CD4-positive, alpha-beta T cell (primary cell): Measurements from ENCODE around the gene MRPS15. TPM values are rescaled to one million over a fixed set of nuclear protein-coding genes. Genes with fewer than 3 reads are reported as not detected.
"Not testable (repeated sequence)": the region's sequence is repeated elsewhere in the genome, so short reads cannot be mapped to it uniquely, and the experiment has no call there.

Source experiments
- ATAC-seq: fragments of 200-7000 bp; cut with Tn5 transposase; one replicate; pipeline ENCODE4 v1.10.0; 2022; ENCODE audit warnings: mild to moderate bottlenecking; ENCODE audit not compliant: poor library complexity
- CTCF ChIA-PET: fragments of 350-600 bp; sonication (Branson Sonifier 250); formaldehyde crosslinking; loops from one replicate; lab custom pipeline; 2021; ENCODE audit warnings: antibody characterized with exemption, inconsistent platforms; lab: Charles Lee
- POLR2A ChIA-PET: fragments of 350-600 bp; sonication (Branson Sonifier 250); formaldehyde crosslinking; loops from one replicate; lab custom pipeline; 2021; ENCODE audit warnings: antibody characterized with exemption, inconsistent platforms; lab: Charles Lee
- DNase-seq, 14 experiments: peaks; one replicate each; pipeline ENCODE4 v3.0.0-alpha.2; 2013 to 2020; ENCODE audit warnings: mixed read lengths in 2 of 14
- H3K27ac ChIP-seq, 2 donors: one replicate each; pipeline versions ENCODE4 v1.5.1 to v1.7.0; 2013; ENCODE audit warnings: low read length in 2 of 2, low read depth in 1 of 2, mild to moderate bottlenecking in 1 of 2
- H3K27me3 ChIP-seq, 2 experiments: 1 replicate in 1 of 2; 2 replicates in 1 of 2; pipeline versions ENCODE4 v1.6.1 to v1.7.0; 2013; ENCODE audit warnings: low read length in 2 of 2, control low read depth in 1 of 2, mild to moderate bottlenecking in 1 of 2, moderate library complexity in 1 of 2; ENCODE audit not compliant: insufficient read depth in 2 of 2, control insufficient read depth in 1 of 2
- H3K36me3 ChIP-seq: one replicate; pipeline ENCODE4 v1.6.1; 2013; ENCODE audit warnings: low read length, control low read depth; ENCODE audit not compliant: insufficient read depth
- H3K4me1 ChIP-seq: one replicate; pipeline ENCODE4 v1.6.1; 2013; ENCODE audit warnings: low read length, control low read depth; ENCODE audit not compliant: insufficient read depth
- H3K4me3 ChIP-seq: one replicate; pipeline ENCODE4 v1.5.1; 2013; ENCODE audit warnings: mild to moderate bottlenecking, low read length, moderate library complexity
- H3K9me3 ChIP-seq, 2 experiments: 1 replicate in 1 of 2; 2 replicates in 1 of 2; pipeline versions ENCODE4 v1.6.1 to v1.7.0; 2013; ENCODE audit warnings: low read length in 2 of 2, mild to moderate bottlenecking in 2 of 2, control low read depth in 1 of 2, moderate library complexity in 1 of 2; ENCODE audit not compliant: control insufficient read depth in 1 of 2, insufficient read depth in 1 of 2
- H3K27ac Mint-ChIP-seq: one replicate; pipeline ENCODE4 v1.8.0; 2020; ENCODE audit warnings: mixed read lengths
- H3K27me3 Mint-ChIP-seq: one replicate; pipeline ENCODE4 v1.8.0; 2021; ENCODE audit warnings: mixed read lengths
- H3K36me3 Mint-ChIP-seq: one replicate; pipeline ENCODE4 v1.8.0; 2021; ENCODE audit warnings: low read depth, mixed read lengths
- H3K4me1 Mint-ChIP-seq: one replicate; pipeline ENCODE4 v1.8.0; 2021; ENCODE audit warnings: low read depth, mixed read lengths
- H3K4me3 Mint-ChIP-seq: one replicate; pipeline ENCODE4 v1.8.0; 2020; ENCODE audit warnings: mild to moderate bottlenecking, mixed read lengths
- H3K9me3 Mint-ChIP-seq: one replicate; pipeline ENCODE4 v1.8.0; 2020; ENCODE audit warnings: mixed read lengths
- intact Hi-C, 2 experiments: fragments of 100-400 bp; cut with DNase I in 1 of 2; cut with micrococcal nuclease in 1 of 2; formaldehyde crosslinking; loops; one replicate each; pipeline versions ENCODE4 v1.15.1 to v1.9.0; 2023 to 2025; cut with DNase I, micrococcal nuclease
- total RNA-seq, 174 experiments: library from RNA in 2 of 174; stranded (reverse) in 2 of 174; gene quantifications; one replicate each; pipeline ENCODE4 v1.2.3 and lab custom pipeline; 2021 to 2026
- TF ChIP-seq, protein P1 (sequence below): fragments of 200-600 bp; IDR thresholded peaks from one replicate; pipeline ENCODE4 v1.8.0; 2022; ENCODE audit warnings: antibody characterized with exemption, mild to moderate bottlenecking

Gene MRPS15
- total RNA-seq, 2 experiments from 2014 or later = 35.4 to 36.4 TPM

DNA sequence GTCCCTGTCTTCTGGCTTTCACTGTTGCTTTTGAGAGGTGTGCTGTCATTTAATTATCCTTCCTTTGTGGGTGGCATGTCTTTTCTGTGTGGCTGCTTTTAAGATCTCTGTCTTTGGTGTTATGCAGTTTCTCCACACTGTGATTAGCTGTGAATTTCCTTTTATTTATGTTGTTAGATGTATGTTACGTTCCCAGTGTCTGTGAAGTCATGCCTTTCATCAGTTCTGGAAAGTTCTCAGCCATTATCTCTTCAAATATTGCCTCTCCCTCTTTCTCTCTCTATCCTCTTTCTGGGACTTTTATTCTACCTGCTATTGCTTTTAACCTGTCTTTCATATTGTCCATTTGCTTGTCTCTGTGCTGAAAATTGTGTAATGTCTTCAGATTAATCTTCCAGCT lies 39.5 kb upstream of the MRPS15 start:
- no peaks in the 10 kb centered on the region for H3K4me1 Mint-ChIP-seq
- Histone ChIP-seq H3K9me3 (no peaks in the 10 kb centered on the region), H3K4me1 (no peaks in the 10 kb centered on the region), H3K27ac (no peak overlapping the region), H3K36me3 (no peaks in the 10 kb centered on the region), H3K27me3 (peaks cover 0 to 7% of the 10 kb centered on the region in 2 experiments), H3K4me3 (no peak overlapping the region)
- peaks cover 26% of the 10 kb centered on the region for H3K27me3 Mint-ChIP-seq
- H3K4me3 Mint-ChIP-seq = no peak overlapping the region
- no peak overlapping the region for H3K27ac Mint-ChIP-seq
- H3K9me3 Mint-ChIP-seq = no peaks in the 10 kb centered on the region
- ATAC-seq (no peak), DNase-seq (no peak)
- POLR2A ChIA-PET = no interaction called here
- CTCF ChIA-PET = no interaction called here
- TF ChIP-seq, protein P1, sequence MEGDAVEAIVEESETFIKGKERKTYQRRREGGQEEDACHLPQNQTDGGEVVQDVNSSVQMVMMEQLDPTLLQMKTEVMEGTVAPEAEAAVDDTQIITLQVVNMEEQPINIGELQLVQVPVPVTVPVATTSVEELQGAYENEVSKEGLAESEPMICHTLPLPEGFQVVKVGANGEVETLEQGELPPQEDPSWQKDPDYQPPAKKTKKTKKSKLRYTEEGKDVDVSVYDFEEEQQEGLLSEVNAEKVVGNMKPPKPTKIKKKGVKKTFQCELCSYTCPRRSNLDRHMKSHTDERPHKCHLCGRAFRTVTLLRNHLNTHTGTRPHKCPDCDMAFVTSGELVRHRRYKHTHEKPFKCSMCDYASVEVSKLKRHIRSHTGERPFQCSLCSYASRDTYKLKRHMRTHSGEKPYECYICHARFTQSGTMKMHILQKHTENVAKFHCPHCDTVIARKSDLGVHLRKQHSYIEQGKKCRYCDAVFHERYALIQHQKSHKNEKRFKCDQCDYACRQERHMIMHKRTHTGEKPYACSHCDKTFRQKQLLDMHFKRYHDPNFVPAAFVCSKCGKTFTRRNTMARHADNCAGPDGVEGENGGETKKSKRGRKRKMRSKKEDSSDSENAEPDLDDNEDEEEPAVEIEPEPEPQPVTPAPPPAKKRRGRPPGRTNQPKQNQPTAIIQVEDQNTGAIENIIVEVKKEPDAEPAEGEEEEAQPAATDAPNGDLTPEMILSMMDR = no peak
- intact Hi-C loops = no loop called here
- no peaks in the 10 kb centered on the region for H3K36me3 Mint-ChIP-seq

DNA sequence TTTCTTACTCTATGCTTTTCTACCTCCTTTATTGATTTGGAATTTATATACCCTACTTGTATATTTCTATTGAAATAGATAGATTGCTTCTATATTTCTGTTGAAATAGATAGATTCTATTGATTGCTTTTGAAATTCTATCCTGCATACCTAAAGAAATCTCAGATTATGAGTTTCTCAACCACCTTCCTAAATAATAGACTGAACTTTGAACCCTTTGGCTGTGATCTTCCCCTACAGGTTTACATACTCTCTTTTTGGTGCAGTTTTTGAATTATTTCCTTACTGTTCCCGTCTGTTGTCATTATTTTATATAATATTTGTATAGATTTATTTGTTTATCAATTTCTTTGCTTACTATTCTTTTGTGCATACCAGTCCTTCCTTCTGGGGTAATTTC lies 39.0 kb upstream of the MRPS15 start:
- ChIA-PET POLR2A (no interaction called here), CTCF (no interaction called here)
- no peaks in the 10 kb centered on the region for H3K4me1 ChIP-seq
- H3K4me3 ChIP-seq = no peak overlapping the region
- peaks cover 26% of the 10 kb centered on the region for H3K27me3 Mint-ChIP-seq
- H3K36me3 ChIP-seq = no peaks in the 10 kb centered on the region
- no peaks in the 10 kb centered on the region for H3K36me3 Mint-ChIP-seq
- no peak overlapping the region for H3K27ac Mint-ChIP-seq
- H3K4me3 Mint-ChIP-seq = no peak overlapping the region
- no peaks in the 10 kb centered on the region for H3K9me3 ChIP-seq
- DNase-seq = no peak
- no peaks in the 10 kb centered on the region for H3K9me3 Mint-ChIP-seq
- peaks cover 0 to 7% of the 10 kb centered on the region in 2 experiments for H3K27me3 ChIP-seq
- no peak overlapping the region for H3K27ac ChIP-seq
- ATAC-seq = no peak
- no peaks in the 10 kb centered on the region for H3K4me1 Mint-ChIP-seq
- TF ChIP-seq, protein P1 = no peak
- intact Hi-C loops = no loop called here

DNA sequence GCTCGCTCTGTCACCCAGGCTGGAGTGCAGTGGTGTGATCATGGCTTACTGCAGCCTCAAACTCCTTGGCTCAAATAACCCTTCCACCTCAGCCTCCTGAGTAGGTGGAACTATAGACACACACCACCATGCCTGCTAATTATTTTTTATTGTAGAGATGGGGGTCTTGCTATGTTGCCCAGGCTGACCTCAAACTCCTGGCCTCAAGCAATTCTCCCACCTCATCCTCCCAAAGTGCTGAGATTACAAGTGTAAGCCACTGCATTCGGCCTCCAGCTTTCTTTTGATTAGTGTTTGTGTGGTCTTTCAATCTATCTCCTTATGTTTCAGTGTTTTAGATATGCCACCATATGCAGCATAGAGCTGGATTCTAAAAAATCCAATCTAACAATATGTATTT lies 38.4 kb upstream of the MRPS15 start:
- Mint-ChIP-seq H3K27ac (no peak overlapping the region), H3K4me3 (no peak overlapping the region), H3K4me1 (no peaks in the 10 kb centered on the region), H3K27me3 (peaks cover 24% of the 10 kb centered on the region), H3K9me3 (no peaks in the 10 kb centered on the region), H3K36me3 (no peaks in the 10 kb centered on the region)
- Histone ChIP-seq H3K9me3 (no peaks in the 10 kb centered on the region), H3K27ac (no peak overlapping the region), H3K27me3 (peaks cover 0 to 7% of the 10 kb centered on the region in 2 experiments), H3K36me3 (no peaks in the 10 kb centered on the region), H3K4me1 (no peaks in the 10 kb centered on the region), H3K4me3 (no peak overlapping the region)
- ChIA-PET CTCF (no interaction called here), POLR2A (no interaction called here)
- TF ChIP-seq, protein P1 = no peak
- intact Hi-C loops = no loop called here
- DNase-seq (no peak), ATAC-seq (no peak)

DNA sequence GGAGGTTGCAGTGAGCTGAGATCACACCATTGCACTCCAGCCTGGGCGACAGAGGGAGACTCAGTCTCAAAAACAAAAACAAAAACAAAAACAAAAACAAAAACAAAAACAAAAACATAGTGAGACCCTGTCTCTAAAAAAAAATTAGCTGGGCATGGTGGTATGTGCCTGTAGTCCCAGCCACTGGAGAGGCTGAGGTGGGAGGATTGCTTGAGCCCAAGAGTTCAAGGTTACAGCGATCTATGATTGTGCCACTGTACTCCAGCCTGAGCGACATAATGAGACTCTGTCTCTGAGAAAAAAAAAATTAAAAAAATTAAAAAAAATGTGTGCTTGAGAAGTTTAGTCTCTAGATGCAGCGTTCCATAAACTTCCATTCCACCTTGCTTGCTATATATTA lies 37.7 kb upstream of the MRPS15 start:
- CTCF ChIA-PET, H3K4me3 Mint-ChIP-seq, H3K9me3 Mint-ChIP-seq, POLR2A ChIA-PET, DNase-seq, H3K4me3 ChIP-seq, H3K36me3 Mint-ChIP-seq, H3K36me3 ChIP-seq, H3K27me3 ChIP-seq, H3K4me1 ChIP-seq, H3K9me3 ChIP-seq, H3K27ac ChIP-seq, H3K4me1 Mint-ChIP-seq, H3K27ac Mint-ChIP-seq, ATAC-seq, intact Hi-C loops: not testable (repeated sequence)
- H3K27me3 Mint-ChIP-seq = peaks cover 20% of the 10 kb centered on the region
